Coronary artery (tissue), 2 donors: Measurements from ENCODE around the gene ATP6V1C2.

Experiments
- DNase-seq: peaks from one replicate; pipeline ENCODE4 v3.0.0-alpha.2; 2017; ENCODE audit warnings: low spot score
- H3K27ac ChIP-seq, 2 donors: fragments of 200-600 bp; sonication (generic); one replicate each; pipeline ENCODE4 v1.5.1; 2016 to 2019
- H3K4me3 ChIP-seq: fragments of 200-600 bp; sonication (generic); 2 replicates; pipeline ENCODE4 v1.5.1; 2016; ENCODE audit warnings: mild to moderate bottlenecking, moderate library complexity
- CTCF ChIP-seq: fragments of 200-600 bp; sonication (generic); IDR thresholded peaks from one replicate; pipeline ENCODE4 v1.5.1; 2019; ENCODE audit warnings: antibody characterized with exemption

The ATP6V1C2 gene

GRCh38 chr2:10709290-10709939 is 12.0 kb upstream of the ATP6V1C2 start:
- no peak overlapping the region for H3K4me3 ChIP-seq
- no peak for DNase-seq
- no peak for TF ChIP-seq CTCF

GRCh38 chr2:10712185-10712809 is 9.1 kb upstream of the ATP6V1C2 start:
- DNase-seq = no peak
- Histone ChIP-seq H3K27ac (no peak overlapping the region), H3K4me3 (no peak overlapping the region)
- no peak for TF ChIP-seq CTCF

More at GRCh38 chr2:10709290-10709939, 12.0 kb upstream of the ATP6V1C2 start:
- no peak overlapping the region for H3K27ac ChIP-seq

DNA sequence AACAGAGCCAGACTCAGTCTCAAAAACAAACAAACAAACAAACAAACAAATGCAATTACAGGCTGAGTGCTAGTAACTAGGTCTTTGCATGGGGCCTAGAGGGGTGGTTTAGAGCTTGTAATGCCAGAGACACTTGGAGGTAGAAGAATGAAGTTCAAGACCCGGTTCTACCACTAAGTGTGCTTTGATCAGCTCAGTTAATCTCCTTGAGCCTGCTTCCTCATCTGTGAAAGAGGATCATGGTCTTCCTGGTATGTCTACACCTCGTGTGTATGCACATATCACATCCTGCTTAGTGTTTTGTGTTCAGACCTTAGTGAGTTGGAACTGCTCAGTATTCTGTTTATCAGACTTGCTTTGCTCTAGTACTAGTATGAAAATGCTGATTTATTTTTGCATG is 4.8 kb upstream of the ATP6V1C2 start:
- TF ChIP-seq CTCF = no peak
- DNase-seq = no peak
- H3K27ac ChIP-seq = no peak overlapping the region
- H3K4me3 ChIP-seq = no peak overlapping the region

DNA sequence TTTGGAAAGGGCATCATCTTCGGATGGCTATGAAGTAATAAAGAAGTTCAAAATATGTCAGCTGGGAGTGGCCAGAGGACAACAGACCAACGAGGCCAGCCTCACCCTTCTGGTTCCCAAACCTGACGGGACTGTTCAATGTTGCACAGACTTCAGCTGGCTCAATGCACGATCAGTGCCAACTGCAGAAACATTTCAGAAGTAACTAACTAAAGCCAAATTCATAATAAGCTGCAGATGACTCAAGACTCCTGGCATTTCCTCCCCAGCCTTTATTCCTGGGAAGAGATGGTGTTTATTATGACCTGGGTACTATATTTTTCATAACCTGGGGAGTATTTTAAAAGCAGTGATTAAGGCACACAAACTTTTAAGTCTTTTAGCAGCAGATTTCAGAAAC is 3.8 kb upstream of the ATP6V1C2 start:
- no peak for TF ChIP-seq CTCF
- no peak for DNase-seq
- Histone ChIP-seq H3K27ac (peak overlapping the region in 1 of 2 donors; percentile 2), H3K4me3 (no peak overlapping the region)

DNA sequence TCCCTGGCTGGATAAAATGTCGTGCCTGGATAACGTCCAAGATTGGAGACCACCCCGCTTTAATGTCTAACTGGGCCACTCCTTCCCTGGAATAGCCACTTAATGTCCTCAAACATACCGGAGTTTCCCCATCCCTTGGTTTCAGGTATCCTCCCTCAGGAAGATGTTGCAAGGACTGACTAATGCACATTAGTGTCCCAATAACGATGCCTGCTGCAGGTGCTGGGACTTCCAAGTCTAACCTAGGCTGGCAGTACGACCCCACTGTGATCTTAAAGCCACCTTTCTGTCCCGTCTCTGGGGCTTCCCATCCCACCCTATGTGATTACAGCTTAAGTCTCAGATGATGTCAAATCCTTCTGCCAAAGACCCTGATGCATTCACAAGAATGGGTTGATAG is 1.1 kb upstream of the ATP6V1C2 start:
- no peak for DNase-seq
- no peak for TF ChIP-seq CTCF
- Histone ChIP-seq H3K4me3 (no peak overlapping the region), H3K27ac (no peak overlapping the region)

GRCh38 chr2:10720947-10721395 is 459 bp upstream of the ATP6V1C2 start:
- Histone ChIP-seq H3K4me3 (peak overlapping the region; percentile 67), H3K27ac (no peak overlapping the region)
- no peak for TF ChIP-seq CTCF
- DNase-seq = no peak

DNA sequence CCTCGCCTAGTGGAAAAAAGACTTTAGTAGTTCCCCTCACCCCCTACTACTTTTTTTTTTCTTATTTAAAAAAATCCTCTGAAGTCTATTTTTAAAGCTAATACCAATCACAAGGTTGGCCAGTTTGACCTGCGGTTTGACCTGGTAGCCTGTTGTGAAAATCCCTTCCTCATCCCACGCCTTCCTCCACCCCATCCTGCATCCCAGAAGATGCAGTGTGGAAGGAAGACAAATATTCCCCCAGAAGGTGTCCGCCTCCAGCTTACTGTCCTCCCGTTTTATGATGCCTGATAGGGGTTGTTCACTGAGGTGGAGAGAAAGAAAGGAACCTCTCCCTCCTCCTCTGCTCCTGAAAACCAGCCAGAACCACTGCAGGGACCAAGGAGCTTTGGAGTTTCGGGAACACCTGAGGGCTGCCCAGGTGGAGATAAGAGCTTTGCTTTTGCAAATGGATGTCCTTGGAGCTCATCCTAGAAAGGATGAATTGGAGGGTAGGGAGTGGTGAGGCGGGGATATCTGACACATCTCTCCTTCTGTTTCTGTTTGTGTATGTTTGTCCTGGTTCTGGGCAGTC is 909 bp downstream of the ATP6V1C2 start:
- no peak for DNase-seq
- Histone ChIP-seq H3K4me3 (peak overlapping the region; percentile 67), H3K27ac (no peak overlapping the region)
- TF ChIP-seq CTCF = no peak
